GM21825 (cell line): ENCODE measurements around the gene RGS6.
A peak's percentile ranks its signal among the peaks of the same experiment; 100 is the strongest.
"Not testable (repeated sequence)": the region's sequence is repeated elsewhere in the genome, so short reads cannot be mapped to it uniquely, and the experiment has no call there.

ENCODE experiments used
- ATAC-seq: cut with Tn5 transposase; IDR thresholded peaks from one replicate; pipeline ENCODE4 v1.9.1; 2021; ENCODE audit warnings: mild to moderate bottlenecking, moderate library complexity; ENCODE audit not compliant: unreplicated experiment

Gene RGS6

DNA sequence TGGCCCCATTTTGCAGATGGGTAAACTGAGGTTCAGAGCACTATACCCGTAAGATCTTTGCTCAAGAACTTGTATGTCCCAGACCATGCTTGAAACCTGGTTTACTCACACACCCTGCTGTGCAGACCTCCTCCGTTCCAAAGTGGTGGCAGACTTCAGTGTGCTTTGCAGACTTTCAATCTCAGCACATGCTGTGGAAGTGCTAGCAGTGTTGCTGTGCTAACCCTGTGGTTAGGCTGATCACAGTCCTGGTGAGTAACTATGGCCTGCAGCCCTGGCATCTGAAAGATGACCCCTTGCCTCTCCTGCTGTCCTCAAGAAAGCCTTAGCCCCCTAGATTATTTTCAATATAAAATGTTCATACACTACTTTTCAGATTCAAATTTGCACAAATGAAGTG is 511.0 kb downstream of the RGS6 start:
- no peak for ATAC-seq

DNA sequence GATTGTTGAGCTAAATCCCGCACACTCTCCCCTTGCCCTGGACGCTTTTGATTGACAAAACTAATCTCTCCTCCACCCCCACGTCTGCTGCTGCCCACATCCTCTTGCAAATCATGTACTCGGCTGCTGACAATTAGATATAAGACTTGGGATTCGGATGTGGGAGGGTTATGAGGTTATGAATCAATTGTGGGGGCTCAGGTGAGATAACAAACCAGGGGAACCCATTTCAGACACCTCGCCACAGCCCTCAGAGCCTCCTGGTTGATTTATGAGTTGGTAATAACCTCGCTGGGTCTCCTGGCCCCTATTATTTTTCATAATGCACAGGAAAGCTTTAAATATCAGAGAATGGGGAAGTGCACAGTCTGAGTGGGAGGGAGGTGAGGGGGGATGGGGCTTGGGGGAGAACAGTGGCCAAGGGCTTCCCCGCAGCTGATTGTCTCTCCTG is 511.8 kb downstream of the RGS6 start:
- ATAC-seq = no peak

DNA sequence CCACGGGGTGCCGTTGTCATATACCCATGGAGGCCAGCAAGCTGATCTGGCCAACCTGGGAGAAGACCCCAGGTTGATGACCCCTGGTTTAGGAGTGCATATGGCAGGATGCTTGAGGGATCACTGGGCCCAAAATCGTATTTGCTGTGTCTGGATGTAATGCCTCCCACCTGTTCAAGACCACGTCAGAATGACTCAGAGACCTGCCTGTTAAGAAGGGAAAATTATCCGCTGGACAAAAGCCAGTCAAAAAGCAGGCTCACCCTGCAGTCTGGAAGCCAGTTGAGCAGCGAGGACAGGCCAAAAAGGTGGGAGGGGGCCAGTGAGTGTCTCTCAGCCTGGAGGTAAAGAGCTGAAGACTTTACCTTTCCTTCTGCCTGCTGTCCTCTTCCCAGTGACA is 512.5 kb downstream of the RGS6 start:
- no peak for ATAC-seq

DNA sequence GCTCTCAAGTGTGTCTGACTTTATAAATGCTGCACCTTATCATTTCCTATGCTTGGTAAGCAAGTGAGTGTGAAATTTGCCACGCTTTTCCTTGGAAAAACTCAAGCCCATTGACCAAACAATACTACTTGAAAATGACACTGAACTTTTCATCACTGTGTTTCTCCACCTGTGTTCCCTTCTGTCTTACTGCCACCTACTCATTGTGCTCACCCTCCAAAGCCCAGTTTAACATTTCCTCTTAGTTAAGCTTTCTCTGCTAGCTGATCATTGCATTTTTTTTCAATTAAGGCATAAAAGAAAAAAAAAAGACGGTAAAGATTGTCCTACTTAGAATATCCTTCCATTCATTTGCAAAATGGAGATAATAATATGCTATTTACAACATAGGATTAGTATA is 516.0 kb downstream of the RGS6 start:
- no peak for ATAC-seq

DNA sequence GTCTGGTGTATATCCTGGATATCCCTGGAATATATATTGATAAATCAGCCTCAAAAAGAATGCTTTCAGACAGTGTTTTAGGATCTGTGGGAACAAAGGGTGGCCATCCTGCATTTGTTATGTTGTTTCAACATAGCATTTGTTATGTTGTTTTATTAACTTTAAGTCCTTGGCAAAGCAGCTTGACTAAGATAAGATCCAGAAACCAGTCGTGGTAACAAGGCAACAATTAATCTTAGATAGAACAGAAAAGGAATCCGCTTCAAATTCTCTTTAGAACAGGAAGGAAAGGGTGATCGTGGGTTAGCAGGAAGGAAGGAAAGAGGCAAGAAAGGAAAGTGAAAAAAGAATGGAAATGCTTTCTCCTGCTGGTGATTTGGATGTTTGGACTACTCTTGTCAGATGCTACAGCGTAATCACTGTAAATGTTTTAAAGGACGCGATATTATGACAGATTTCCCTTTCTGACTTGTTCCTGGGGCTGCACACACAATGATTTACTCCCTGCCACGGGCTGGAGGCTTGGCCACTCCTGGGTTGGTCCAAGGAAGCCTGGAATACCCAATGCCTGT is 518.3 kb downstream of the RGS6 start:
- no peak for ATAC-seq

DNA sequence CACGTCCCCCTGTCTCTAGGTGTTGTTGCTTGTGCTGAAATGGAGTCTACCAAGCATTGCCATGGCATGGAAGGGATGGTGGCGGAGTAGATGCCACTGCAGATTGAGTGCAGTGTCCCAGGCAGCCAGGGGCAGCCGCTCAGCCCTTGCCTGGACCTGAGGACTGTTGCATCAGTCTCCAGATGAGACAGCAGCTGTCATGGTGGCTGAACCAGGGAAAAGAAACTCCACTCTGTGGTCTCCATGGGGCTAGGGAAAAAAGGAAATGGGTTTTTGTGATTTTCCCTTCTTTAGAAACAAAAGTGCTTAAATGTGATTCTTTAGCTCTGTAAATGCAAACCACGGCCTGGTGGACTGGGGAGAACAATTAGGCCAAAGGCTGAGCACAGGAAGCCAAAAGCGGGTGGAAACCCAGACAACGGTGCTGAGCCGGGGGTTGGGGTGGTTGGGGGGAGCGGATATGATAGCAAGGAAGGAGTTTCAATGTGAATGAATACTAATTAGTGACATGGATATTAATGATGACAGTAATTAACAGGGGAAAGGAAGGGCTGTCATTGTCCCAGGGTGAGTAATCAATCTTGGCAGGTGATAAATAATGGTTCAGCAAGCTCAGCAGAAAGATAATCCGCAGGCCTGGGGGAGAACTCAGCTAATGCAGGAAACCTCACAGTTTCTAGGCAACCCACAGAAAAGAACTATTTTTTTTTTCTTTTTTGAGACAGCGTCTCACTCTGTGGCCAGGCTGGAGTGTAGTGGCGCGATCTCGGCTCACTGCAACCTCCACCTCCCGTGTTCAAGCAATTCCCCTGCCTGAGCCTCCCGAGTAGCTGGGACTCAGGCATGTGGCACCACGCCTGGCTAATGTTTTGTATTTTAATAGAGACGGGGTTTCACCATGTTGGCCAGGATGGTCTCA is 519.1 kb downstream of the RGS6 start:
- ATAC-seq = peak; percentile 60

DNA sequence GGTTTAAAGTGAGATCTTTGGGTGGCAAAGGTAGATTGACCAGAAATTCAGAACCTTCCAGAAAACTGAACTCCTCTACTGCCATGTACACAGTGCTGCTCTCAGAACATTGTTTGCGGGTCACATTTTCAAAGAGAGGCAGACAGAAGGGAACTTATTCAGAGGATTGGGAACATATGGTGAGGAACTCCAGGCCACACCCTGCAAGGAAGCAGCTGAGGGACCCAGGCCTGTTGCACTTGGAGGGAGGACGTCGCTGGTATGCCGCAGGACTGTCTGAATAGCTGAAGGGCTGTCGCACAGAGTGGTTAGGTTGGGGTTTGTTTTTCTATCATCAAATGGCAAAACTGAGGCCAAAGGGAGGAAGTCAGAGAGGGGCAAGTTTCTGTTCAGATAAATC is 520.5 kb downstream of the RGS6 start:
- ATAC-seq = no peak

DNA sequence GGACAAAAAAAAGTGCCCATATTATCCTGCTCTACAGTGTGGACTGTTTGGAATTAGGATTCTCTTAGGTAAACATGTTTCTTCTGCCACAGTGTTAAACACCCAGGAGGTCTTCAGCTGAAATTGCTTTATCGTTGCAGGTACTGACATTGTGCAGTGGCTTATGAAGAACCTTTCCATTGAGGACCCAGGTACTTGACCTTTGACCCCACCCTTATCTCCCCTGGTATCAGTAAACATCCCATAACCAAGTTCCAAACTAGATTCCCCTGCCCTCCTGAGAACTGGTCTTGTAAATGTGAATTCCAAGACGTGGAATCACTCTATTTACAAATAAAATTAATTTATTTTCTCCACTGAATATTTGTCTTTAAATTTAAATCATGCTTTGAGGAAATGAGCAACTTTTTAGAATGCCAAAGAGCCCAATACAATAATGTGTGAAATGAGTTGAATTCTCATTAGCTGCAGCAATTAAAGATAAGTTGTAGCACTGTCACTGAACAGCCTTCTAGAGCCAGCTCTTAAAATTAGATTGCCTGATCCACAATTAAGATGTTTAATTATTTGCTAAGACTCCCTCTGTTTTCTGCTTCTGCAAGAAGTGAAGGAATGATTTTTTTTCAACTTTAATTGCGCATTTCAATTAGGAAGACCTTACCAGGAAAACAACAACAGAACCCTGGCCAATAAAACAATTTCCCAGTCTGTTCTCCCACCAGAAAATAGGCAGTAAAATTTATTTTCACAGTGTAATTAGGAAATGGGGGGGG is 522.3 kb downstream of the RGS6 start:
- ATAC-seq = no peak

DNA sequence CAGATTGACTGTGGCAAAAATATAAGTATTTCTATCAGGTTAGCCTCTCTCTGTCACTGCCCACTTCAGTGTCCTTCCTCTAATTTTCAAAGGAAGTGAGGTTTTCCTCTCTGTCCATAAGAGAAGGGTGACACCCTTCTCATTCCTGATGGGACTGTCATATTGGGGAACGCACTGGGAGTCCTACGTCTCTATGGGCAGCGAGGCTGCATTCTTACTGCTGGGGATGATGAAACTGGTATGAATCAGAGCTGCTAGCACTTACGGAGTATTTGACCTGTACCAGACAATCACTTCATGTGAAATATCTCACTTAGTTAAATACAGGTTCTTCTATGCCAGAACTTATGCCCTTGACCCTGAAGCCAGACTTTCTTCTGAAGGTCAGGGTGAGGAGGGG is 525.4 kb downstream of the RGS6 start:
- ATAC-seq = no peak

DNA sequence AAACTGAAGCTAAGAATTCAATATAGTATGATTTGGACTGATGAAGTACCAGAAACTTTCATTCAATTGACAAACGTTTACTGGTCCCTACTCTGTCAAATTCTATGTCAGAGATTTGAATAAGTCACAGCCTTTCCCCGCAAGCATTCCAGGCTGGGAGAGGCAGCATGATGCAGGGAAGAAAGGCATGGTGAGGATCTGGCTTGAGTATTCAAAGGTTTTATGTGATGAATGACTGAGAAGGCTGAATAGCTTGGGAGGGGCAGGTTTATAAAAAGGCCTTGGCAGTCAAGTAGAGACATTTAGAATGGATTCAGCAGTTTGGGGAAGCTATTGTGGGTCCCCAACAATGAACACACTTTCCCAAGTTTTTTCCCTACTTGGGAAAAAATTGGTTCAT is 529.8 kb downstream of the RGS6 start:
- ATAC-seq = no peak

DNA sequence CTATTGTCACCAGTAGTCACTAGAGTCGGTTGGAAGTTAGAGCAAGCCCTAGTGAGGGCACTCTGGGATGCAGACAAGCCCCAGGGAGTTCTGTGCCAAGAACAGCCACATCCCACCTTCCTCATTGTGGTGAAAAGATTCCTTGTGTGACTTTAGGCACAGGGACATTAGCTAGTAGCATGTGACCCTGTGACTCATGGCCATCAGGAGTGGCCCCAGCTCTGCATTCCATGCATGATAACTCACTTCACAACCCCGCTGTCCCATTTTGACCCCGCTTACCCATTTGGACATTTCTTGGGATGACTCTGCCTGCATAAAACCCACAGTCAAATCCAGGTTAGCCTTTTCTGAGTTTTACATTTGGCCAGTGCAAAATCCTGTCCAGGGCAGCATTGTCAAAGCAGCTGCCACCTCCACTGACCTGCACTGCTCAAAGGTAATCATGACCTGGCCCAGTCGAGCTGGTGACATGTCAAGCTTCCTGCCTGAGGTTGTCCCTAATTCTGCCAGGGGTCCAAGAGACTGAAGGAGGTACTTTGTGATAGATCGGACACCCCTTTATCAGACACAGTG is 531.1 kb downstream of the RGS6 start:
- no peak for ATAC-seq

DNA sequence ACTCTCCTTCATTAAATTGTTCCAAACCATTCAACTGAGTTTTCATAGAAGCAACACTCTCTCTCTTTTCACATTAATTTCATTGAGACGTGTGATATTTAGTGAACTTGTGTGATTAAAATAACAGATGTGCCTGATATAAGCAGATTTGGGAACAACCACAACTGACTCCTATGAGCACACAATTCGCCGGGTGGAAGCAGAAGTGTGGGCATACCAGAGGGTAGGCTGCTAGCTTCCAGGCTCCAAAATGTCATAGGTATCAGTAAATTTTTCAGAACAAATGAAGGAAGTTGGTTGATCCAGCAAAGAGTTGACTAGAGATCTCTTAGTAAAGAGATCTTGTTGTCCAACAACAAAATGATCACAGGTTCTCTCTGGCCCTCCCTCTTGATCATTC is 532.0 kb downstream of the RGS6 start:
- no peak for ATAC-seq

DNA sequence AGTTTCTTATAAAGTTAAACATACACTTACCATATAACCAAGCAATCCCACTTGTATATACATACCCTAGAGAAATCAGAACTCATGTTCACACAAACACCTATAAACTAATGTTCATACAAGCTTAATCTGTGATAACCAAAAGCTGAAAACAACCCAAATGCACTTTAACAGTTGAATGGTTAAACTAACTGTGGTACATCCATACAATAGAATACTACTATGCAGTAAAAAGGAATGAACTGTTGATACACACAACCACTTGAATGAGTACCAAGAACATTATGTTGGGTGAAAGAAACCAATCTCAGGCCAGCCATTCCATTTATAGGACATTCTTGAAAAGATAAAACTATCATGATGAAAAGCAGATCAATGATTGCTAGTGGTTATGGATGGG is 534.1 kb downstream of the RGS6 start:
- ATAC-seq = no peak

DNA sequence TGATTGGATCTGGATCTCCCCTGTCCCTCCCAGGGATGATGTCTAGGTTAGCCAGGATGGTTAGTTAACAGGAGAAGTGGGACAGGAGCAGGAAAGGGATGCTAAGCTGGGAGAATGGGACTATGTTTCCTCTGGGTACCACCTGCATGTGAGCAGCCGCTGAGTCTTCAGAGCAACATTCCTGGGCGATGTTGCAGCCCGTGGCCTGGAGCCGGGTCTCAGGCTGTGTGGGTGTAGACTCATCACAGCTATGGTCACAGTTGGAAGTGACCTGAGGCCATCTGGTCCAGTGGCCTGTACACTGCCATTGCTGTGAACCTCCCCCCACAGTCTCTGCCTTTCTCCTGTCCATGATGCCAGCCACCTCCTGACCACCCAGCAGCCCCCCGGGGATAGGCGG is 539.1 kb downstream of the RGS6 start:
- no peak for ATAC-seq

DNA sequence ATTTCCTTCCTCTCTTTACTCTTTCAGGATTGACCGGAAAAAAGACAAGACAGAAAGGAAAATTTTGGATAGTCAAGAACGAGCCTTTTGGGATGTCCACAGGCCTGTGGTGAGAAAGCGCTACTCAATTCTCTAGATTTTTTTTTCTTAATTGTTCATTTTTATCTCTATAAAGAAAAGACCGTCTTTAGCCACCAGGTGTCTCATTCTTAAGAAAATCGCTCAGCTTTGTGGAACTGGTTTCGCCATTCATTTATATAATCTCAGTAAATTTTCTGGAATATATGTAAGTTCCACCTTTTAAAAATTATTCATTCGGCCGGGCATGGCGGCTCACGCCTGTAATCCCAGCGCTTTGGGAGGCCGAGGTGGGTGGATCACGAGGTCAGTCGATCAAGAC is 540.6 kb downstream of the RGS6 start:
- no peak for ATAC-seq

DNA sequence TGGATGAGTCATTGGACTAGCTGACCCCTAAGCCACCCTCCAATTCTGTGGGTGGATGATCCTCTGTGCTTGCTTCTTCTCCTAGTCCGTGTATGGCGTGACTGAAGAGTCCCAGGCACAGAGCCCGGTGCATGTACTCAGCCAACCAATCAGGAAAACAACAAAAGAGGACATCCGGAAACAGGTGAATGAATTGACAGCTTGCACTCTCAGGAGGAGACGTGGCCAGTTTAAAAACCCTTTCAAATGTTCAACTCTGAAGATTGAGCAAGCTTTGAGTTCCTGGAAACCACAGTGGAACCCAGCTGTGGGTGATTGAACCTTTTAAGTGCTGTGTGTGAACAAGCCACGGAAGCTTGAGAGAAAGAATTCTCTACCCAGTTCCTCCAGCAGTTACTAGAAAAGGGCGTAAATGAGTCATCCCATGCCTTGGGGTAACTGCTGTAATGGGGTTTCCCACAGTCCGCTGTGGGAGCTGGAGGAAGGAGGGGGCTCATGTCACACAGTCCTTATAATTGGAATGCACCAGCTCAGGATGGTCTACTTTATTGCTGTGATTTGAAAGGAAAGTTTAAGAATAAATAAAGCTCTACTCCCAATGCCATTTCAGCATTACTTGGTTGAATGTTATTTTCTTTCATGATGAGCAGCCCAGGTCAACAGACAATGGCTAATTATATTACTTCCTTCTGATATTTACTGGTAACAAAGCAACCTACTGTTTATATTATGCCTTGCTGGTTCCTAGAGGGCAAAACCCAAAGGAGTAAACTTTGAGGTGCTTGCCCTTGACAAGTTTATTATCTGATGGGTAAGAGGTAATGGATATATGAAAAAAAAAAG is 544.6 kb downstream of the RGS6 start:
- ATAC-seq = peak; percentile 86

DNA sequence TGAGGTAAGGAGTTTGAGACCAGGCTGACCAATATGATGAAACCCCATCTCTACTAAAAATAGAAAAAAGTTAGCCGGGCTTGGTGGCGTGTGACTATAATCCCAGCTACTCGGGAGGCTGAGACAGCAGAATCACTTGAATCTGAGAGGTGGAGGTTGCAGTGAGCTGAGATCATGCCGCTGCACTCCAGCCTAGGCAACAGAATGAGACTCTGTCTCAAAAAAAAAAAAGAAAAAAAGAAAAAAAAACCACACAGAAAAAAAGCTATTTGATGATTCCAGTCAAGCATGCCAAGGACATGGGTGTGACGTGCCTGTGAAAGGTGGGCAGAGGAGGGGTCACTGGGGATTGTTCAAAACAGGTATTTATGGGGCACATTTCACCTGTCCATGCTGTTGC is 545.3 kb downstream of the RGS6 start:
- ATAC-seq = not testable (repeated sequence)

DNA sequence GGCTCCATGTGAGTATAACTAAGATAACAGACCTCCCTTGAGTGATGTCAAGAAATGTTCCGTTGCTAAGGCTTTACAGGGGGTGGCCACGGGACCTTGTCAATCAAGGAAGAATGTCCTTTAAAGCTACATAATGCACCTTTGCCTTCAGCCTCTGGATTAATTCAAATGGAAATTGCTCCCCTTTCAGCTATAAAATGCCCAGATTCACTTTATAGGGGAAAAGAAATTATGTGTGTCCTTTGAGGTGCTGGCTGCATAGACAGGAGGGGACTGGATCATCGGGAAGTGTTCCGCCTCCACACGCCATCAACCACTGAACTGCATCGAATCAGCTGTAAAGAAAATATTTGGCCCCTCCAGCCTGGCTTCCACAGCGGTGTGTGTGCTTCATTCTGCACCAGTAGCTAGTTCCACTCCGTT is 546.3 kb downstream of the RGS6 start:
- ATAC-seq = no peak

DNA sequence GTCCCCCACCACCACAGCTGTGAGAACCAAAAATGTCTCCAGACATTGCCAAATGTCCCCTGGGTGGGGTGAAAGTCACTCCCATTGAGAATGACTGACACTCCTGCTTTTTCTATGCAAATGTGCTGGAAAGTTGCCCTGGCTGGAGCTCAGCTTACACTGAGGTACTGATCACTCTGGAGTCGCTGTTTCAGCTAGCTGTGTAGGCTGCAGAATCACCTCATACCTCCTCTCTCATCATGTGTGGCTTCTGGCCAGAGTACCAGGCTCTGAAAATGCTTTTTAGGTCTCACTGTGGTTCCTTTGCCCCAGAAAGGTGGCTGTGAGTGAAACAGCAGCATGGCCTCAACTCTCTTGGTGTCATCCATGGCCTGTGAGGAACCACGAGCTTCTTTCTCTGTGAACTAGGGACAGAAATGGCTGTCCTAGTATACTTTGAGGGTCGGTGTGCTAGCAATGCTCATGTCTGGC is 547.3 kb downstream of the RGS6 start:
- ATAC-seq = no peak

DNA sequence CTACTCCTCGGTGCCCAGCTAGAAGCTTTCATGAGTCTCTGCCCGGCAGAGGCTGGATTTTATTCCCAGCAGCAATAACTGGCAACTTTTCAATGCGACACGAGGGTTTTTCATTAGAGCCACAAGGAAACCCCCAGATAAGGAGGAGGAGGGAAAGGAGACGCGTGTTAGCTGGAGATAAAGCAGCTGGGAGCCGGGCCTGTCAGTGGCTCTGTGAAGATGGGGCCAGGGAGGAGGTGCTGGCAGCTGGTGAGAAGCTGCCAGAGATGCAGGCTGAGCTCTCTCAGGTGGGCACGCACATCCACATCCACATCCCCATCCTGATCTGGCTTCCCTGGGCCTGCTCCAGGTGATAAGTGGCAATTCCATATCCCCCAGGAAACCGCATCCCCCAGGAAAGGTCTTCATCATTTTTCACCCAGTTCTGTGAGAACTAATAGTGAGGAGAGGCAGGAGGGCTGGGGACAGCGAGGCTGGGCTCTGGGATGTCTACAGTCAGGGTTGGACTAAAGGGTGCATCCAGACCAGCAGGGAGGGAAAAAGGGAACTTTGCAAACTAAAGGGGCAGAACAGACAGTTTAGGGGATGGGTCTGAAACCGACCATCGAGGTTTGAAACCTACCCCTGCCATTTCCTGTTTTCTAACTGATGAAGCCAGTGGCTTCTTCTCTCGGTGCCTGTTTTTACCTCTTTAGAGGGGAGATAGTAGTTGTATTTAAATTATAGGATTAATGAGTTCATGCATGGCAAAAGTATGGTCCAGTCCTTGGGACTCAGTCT is 548.4 kb downstream of the RGS6 start:
- ATAC-seq = no peak
